GM12864 (cell line): Measurements from ENCODE around the gene MCM3AP.
A peak's percentile ranks its signal among the peaks of the same experiment; 100 is the strongest.
"Not testable (repeated sequence)": the region's sequence is repeated elsewhere in the genome, so short reads cannot be mapped to it uniquely, and the experiment has no call there.

Experiments
- DNase-seq: peaks from one replicate; pipeline ENCODE4 v3.0.0-alpha.2; 2011; ENCODE audit warnings: low read depth
- H3K4me3 ChIP-seq: 2 replicates; pipeline ENCODE4 v1.5.1; 2011; ENCODE audit warnings: mild to moderate bottlenecking, low read depth, low read length, control low read depth
- TF ChIP-seq, protein P1 (sequence below): IDR thresholded peaks from 2 replicates; pipeline ENCODE4 v1.5.1; 2011; ENCODE audit warnings: low read depth, mild to moderate bottlenecking, moderate library complexity, low read length, control low read depth, inconsistent platforms; ENCODE audit errors: missing control alignments

MCM3AP gene

DNA sequence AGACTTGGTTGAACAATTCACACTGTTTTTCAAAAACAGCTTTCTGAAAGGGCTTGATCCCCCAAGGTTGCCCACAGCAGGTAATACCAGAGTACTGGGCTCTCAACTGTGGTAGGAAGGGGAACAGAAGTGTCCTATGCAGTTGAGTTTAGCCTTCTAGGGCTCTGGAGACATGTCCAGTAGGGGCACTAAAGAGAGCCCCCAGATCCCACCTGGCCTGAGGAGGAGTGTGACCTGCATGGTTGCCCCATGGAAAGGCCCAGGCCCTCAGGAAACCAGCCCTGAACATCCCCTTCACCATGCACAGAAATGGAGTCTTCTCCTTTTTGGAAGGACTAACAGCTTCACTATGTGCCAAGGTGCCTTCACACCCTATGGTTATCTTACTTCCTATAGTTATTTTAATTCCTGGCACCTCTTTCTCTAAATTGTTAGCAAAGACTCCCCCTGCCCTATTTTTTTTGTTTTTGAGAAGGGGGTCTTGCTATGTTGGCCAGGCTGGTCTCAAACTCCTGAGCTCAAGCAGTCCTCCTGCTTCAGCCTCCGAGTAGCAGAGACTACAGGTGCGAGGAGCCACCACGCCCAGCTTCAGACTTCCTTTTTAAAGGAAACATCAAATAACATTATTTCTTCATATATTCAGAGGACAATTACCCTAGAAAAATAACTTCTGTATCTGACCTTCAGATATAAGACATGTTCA is 40.0 kb downstream of the MCM3AP start:
- no peak overlapping the region for H3K4me3 ChIP-seq
- TF ChIP-seq, protein P1, sequence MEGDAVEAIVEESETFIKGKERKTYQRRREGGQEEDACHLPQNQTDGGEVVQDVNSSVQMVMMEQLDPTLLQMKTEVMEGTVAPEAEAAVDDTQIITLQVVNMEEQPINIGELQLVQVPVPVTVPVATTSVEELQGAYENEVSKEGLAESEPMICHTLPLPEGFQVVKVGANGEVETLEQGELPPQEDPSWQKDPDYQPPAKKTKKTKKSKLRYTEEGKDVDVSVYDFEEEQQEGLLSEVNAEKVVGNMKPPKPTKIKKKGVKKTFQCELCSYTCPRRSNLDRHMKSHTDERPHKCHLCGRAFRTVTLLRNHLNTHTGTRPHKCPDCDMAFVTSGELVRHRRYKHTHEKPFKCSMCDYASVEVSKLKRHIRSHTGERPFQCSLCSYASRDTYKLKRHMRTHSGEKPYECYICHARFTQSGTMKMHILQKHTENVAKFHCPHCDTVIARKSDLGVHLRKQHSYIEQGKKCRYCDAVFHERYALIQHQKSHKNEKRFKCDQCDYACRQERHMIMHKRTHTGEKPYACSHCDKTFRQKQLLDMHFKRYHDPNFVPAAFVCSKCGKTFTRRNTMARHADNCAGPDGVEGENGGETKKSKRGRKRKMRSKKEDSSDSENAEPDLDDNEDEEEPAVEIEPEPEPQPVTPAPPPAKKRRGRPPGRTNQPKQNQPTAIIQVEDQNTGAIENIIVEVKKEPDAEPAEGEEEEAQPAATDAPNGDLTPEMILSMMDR, result peak; percentile 2
- DNase-seq, result no peak

DNA sequence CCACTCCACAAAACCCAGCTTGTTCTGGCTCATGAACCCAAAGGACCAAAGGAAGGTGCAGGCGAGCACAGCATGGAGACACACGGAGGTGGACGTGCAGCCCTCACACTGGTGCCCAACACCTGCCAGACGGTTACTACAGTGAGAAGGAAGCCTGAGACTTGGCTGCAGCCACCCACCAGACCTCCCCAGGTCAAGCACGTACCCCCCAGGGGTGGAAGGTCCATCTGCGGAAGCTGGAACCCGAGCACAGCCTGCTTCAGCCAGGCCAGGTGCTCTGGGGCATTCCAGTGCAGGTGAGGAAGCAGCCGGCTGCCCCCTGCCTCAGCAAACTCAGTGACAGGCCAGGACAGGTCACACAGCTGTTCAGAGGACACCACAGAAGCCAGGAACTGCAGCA is 40.8 kb downstream of the MCM3AP start:
- TF ChIP-seq, protein P1, result no peak
- H3K4me3 ChIP-seq, result no peak overlapping the region
- no peak for DNase-seq

DNA sequence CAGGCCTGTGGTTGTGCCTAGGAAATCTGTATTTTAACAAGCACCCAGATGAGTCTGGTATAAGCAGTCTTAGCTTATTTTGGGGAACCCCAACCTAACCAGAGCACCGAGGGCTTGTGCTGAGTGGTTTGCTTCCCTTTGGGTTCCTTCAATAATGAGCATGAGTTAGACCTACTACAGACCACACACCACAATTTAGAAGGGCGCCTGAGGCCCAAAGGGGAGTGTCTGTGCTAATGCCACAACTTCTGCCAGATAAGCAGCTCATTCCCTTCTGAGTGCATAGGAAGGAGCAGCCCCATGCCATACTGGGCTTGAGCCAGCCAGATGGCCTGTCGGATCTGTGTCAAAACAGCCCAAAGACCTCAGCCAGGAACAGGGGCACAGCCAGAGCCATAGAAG is 41.5 kb downstream of the MCM3AP start:
- no peak overlapping the region for H3K4me3 ChIP-seq
- TF ChIP-seq, protein P1, result no peak
- no peak for DNase-seq

DNA sequence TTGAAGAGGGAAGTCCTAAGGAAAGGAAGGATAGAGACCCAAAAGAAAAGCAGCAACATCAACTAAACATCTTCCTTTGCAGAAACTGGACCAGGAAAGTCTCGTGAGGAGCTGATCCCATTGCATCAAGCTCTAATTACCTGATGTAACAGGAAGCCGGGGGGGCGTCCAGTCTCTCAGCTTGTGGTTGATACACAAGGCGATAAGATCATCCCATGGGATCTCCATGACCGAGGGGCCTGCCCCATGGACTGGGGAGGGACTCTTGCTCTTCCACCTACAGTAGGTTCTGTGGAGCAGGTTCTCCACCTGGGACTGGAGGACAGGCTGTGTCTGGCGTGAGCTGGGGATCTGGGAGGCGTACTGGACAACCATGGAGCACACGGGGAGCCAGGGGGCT is 42.1 kb downstream of the MCM3AP start:
- DNase-seq, result no peak
- TF ChIP-seq, protein P1, result no peak
- H3K4me3 ChIP-seq, result no peak overlapping the region

DNA sequence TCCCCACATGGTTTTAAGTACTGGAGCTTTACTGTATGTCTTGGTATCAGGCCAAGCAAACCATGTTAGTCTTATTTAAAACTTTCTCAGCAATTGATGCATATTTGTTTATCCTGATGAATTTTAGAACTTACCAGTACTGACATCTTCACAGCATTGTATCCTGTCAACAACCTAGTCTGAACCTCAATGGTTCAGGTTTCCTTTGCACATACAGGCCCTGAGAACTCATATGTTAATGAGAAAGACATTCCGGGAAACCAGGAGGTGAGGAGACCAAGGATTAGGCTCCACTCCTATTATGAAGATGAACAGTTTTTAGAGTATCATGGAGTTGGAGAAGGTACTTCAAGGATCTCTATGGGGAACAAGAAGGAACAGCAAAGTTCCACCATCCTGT is 43.8 kb downstream of the MCM3AP start:
- not testable (repeated sequence) for H3K4me3 ChIP-seq

DNA sequence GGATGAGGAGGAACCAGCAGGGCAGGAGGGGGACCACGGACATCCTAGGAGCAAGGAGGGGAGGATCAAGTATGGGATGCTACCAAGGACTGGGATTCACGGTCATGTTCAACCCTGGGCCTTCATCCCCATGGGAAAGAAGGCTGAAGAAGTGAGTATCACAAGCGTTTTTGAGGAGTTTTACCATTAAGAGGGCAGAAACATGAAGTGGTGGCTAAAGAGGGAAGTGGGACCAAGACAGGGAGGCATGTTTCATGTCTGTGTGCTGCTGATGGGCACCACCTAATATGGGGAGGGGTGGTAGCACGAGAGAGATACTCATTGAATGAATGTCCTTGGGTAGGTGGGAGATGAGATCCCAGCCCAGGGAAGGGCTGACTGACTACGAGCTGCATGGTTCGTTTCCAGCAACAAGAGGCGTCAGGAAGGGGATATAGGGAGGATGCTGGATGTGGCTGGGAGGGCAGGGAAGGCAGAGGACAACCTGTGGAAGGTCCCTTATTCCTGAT is 45.5 kb downstream of the MCM3AP start:
- TF ChIP-seq, protein P1, result no peak
- no peak for DNase-seq
- no peak overlapping the region for H3K4me3 ChIP-seq

More for the DNA sequence above, 43.8 kb downstream of the MCM3AP start:
- not testable (repeated sequence) for DNase-seq

DNA sequence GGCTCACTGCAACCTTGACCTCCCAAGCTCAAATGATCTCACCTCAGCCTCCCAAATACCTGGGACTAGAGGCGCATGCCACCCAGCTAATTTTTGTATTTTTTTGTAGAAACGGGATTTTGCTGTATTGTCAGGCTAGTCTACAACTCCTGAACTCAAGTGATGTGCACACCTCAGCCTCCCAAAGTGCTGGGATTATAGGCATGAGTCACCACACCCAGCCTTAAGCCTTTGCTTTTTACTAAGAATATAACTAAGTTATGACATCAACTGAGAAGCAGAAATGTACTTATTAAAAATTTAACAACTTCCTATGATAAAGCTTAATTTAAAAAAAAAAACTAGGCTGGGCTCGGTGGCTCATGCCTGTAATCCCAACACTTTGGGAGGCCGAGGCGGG is 47.9 kb downstream of the MCM3AP start:
- TF ChIP-seq, protein P1, result no peak
- DNase-seq, result no peak

More for the DNA sequence above, 47.9 kb downstream of the MCM3AP start:
- H3K4me3 ChIP-seq, result no peak overlapping the region
